DND-41 (cell line): ENCODE data around the gene PUS7.
"Not testable (repeated sequence)": the region's sequence is repeated elsewhere in the genome, so short reads cannot be mapped to it uniquely, and the experiment has no call there.

Experiments used
- ATAC-seq: fragments of 200-7000 bp; cut with Tn5 transposase; 3 replicates; pipeline ENCODE4 v1.9.1; 2021; ENCODE audit warnings: low read depth; ENCODE audit not compliant: insufficient read depth
- DNase-seq: peaks from one replicate; pipeline ENCODE4 v3.0.0-alpha.2; 2020
- H2AFZ ChIP-seq: 2 replicates; pipeline ENCODE4 v1.6.0; 2012; ENCODE audit warnings: low read depth, low read length
- H3K27ac ChIP-seq: 2 replicates; pipeline ENCODE4 v1.5.1; 2012; ENCODE audit warnings: low read length, inconsistent platforms
- H3K27me3 ChIP-seq: fragments of 200-600 bp; sonication (generic); 2 replicates; pipeline ENCODE4 v1.6.0; 2012; ENCODE audit warnings: low read length, mild to moderate bottlenecking, inconsistent platforms; ENCODE audit not compliant: insufficient read depth, poor library complexity
- H3K36me3 ChIP-seq: 2 replicates; pipeline ENCODE4 v1.5.1; 2012; ENCODE audit warnings: low read length, inconsistent platforms; ENCODE audit not compliant: insufficient read depth
- H3K4me1 ChIP-seq: 2 replicates; pipeline ENCODE4 v1.5.1; 2012; ENCODE audit warnings: mild to moderate bottlenecking, low read length; ENCODE audit not compliant: insufficient read depth
- H3K4me2 ChIP-seq: 2 replicates; pipeline ENCODE4 v1.6.0; 2012; ENCODE audit warnings: mild to moderate bottlenecking, moderate library complexity, low read length, inconsistent platforms; ENCODE audit not compliant: insufficient read depth
- H3K4me3 ChIP-seq, 2 experiments: fragments of 200-600 bp in 1 of 2; shearing (Covaris generic) in 1 of 2; 2 replicates each; pipeline ENCODE4 v1.5.1; 2012 to 2016; ENCODE audit warnings: inconsistent platforms in 2 of 2, low read length in 2 of 2, mild to moderate bottlenecking in 2 of 2, low read depth in 1 of 2, moderate library complexity in 1 of 2
- H3K79me2 ChIP-seq: 2 replicates; pipeline ENCODE4 v1.6.0; 2012; ENCODE audit warnings: low read length, inconsistent platforms; ENCODE audit not compliant: insufficient read depth
- H3K9ac ChIP-seq: 2 replicates; pipeline ENCODE4 v1.6.0; 2012; ENCODE audit warnings: low read depth, mild to moderate bottlenecking, inconsistent platforms, low read length, moderate library complexity
- H3K9me3 ChIP-seq: 2 replicates; pipeline ENCODE4 v1.5.1; 2012; ENCODE audit warnings: low read length, moderate library complexity, mild to moderate bottlenecking, inconsistent platforms; ENCODE audit not compliant: insufficient read depth, severe bottlenecking
- H4K20me1 ChIP-seq: 2 replicates; pipeline ENCODE4 v1.6.0; 2012; ENCODE audit warnings: low read length; ENCODE audit not compliant: insufficient read depth
- CTCF ChIP-seq: IDR thresholded peaks from 2 replicates; pipeline ENCODE4 v1.5.1; 2012; ENCODE audit warnings: borderline replicate concordance, low read length, moderate library complexity, mild to moderate bottlenecking; ENCODE audit not compliant: poor library complexity, severe bottlenecking; ENCODE audit errors: extremely low read depth
- EZH2 ChIP-seq: IDR thresholded peaks from 3 replicates; pipeline ENCODE4 v1.6.1; 2012; ENCODE audit warnings: borderline replicate concordance, low read depth, mild to moderate bottlenecking, moderate library complexity, low read length, inconsistent platforms; ENCODE audit not compliant: severe bottlenecking

Gene PUS7

GRCh38 chr7:105452085-105452484, 70.0 kb downstream of the PUS7 start:
- Histone ChIP-seq H3K36me3 (peaks cover 13% of the 10 kb centered on the region; the same call in 1 of the 2 replicates), H3K79me2 (no peaks in the 10 kb centered on the region), H3K4me1 (0 out of 2 replicates have a peak, but pooled peaks cover 3% of the 10 kb centered on the region), H3K9ac (no peak overlapping the region), H3K4me3 (no peak overlapping the region), H3K27me3 (no peaks in the 10 kb centered on the region), H4K20me1 (no peaks in the 10 kb centered on the region), H2AFZ (no peak overlapping the region), H3K27ac (no peak overlapping the region), H3K9me3 (no peaks in the 10 kb centered on the region), H3K4me2 (no peak overlapping the region)
- no peak for TF ChIP-seq EZH2
- no peak for TF ChIP-seq CTCF
- ATAC-seq (no peak), DNase-seq (no peak)

DNA sequence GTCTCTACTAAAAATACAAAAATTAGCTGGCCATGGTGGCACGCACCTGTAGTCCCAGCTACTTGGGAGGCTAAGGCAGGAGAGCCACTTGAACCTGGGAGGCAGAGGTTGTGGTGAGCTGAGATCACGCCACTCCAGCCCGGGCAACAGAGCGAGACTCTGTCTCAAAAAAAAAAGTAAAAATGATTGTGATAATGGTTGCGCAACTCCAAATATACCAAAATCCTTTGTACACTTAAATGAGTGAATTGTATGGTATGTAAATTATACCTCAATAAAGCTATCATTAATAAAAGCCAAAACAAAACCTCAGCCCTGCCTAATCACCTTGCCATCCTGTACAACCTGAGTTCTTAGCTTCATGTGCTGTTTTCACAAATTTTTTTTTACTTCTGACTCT, 71.2 kb downstream of the PUS7 start:
- not testable (repeated sequence) for H3K4me3 ChIP-seq, H3K9me3 ChIP-seq, H3K27me3 ChIP-seq, H2AFZ ChIP-seq, H3K4me2 ChIP-seq, H4K20me1 ChIP-seq, H3K79me2 ChIP-seq, H3K36me3 ChIP-seq, H3K27ac ChIP-seq, DNase-seq, ATAC-seq, H3K4me1 ChIP-seq, H3K9ac ChIP-seq

- H2AFZ ChIP-seq, result no peak overlapping the region
- H3K27ac ChIP-seq, result no peak overlapping the region
- DNase-seq (no peak), ATAC-seq (no peak)
- TF ChIP-seq EZH2, result no peak
- no peak for TF ChIP-seq CTCF
- H3K9me3 ChIP-seq, result no peaks in the 10 kb centered on the region
- H3K36me3 ChIP-seq, result no peaks in the 10 kb centered on the region
- no peak overlapping the region for H3K4me2 ChIP-seq
- H3K9ac ChIP-seq, result no peak overlapping the region
- H4K20me1 ChIP-seq, result no peaks in the 10 kb centered on the region
- no peak overlapping the region for H3K4me3 ChIP-seq
- 0 out of 2 replicates have a peak, but pooled peaks cover 3% of the 10 kb centered on the region for H3K4me1 ChIP-seq
- H3K79me2 ChIP-seq, result no peaks in the 10 kb centered on the region
- no peaks in the 10 kb centered on the region for H3K27me3 ChIP-seq
These were observed 71.8 kb downstream of the PUS7 start for GRCh38 chr7:105450177-105450861.

GRCh38 chr7:105448181-105448580, 73.9 kb downstream of the PUS7 start:
- no peaks in the 10 kb centered on the region for H3K36me3 ChIP-seq
- DNase-seq, result no peak
- no peak overlapping the region for H2AFZ ChIP-seq
- H3K4me2 ChIP-seq, result no peak overlapping the region
- H4K20me1 ChIP-seq, result no peaks in the 10 kb centered on the region
- H3K9me3 ChIP-seq, result no peaks in the 10 kb centered on the region
- H3K4me3 ChIP-seq, result no peak overlapping the region
- H3K27me3 ChIP-seq, result no peaks in the 10 kb centered on the region
- H3K4me1 ChIP-seq, result 0 out of 2 replicates have a peak, but pooled peaks cover 3% of the 10 kb centered on the region
- no peak overlapping the region for H3K9ac ChIP-seq
- ATAC-seq, result no peak
- no peak overlapping the region for H3K27ac ChIP-seq
- H3K79me2 ChIP-seq, result no peaks in the 10 kb centered on the region
- TF ChIP-seq EZH2 (no peak), CTCF (no peak)
